ENCODE results near the gene EPAS1. TPM values are rescaled to one million over a fixed set of nuclear protein-coding genes. Genes with fewer than 3 reads are reported as not detected.

Gene EPAS1
- total and polyA plus RNA-seq, 2 of the 13 experiments (the other 11 are each of a cell fraction or from before 2014, with no cell fraction given): 47.1 to 182 TPM

DNA sequence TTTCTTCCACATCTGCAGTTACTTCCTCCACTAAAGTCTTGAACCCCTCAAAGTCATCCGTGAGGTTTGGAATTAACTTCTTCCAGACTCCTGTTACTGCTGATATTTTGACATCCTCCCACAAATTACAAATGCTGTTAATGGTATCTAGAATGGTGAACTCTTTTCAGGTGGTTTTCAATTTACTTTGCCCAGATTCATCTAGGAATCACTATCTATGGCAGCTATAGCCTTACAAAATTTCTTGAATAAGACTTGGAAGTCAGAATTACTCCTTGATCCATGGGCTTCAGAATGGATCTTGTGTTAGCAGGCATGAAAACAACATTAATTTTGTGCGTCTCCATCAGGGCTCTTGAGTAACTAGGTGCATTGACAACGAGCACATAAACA is 19.9 kb downstream of the EPAS1 start:
- Histone ChIP-seq H3K4me2 (ENCODE audit: low read depth, low read length) (no peak overlapping the region), H4K20me1 (ENCODE audit: insufficient read depth, low read length) (peaks cover 36% of the 10 kb centered on the region; the same call in 1 of the 2 replicates), H3K36me3 (replicated peaks in 1 of 2; ENCODE audit: control insufficient read depth in 1 of 2, insufficient read depth in 2 of 2, low read length in 2 of 2) (peaks cover 0 to 3% of the 10 kb centered on the region in 2 experiments; a peak in 2 of 5 replicates), H3K4me1 (ENCODE audit: insufficient read depth, low read length) (peaks cover 99% of the 10 kb centered on the region), H3K4me3 (replicated peaks in 1 of 3; ENCODE audit: insufficient read depth in 1 of 3, low read depth in 2 of 3, low read length in 3 of 3) (no peak overlapping the region), H2AFZ (ENCODE audit: low read length) (no peak overlapping the region), H3K27me3 (ENCODE audit: control insufficient read depth in 1 of 2, insufficient read depth in 2 of 2, low read length in 2 of 2) (no peaks in the 10 kb centered on the region), H3K27ac (ENCODE audit: extremely low read length, insufficient read depth, low read length) (no peak overlapping the region), H3K9me3 (ENCODE audit: low read length) (no peaks in the 10 kb centered on the region), H3K9ac (ENCODE audit: insufficient read depth, low read depth, low read length) (no peak overlapping the region), H3K79me2 (ENCODE audit: insufficient read depth, low read length) (peaks cover 99% of the 10 kb centered on the region)
- WGBS (ENCODE audit: low lambda C conversion rate): 97% methylated on average over 3 of the region's 3 CpGs
- DNase-seq (ENCODE audit: low spot score): no peak
- TF ChIP-seq, protein P1, sequence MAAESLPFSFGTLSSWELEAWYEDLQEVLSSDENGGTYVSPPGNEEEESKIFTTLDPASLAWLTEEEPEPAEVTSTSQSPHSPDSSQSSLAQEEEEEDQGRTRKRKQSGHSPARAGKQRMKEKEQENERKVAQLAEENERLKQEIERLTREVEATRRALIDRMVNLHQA (CRISPR knock-in tag; IDR thresholded peaks at IDR 0.05): no peak
- TF ChIP-seq, protein P2, sequence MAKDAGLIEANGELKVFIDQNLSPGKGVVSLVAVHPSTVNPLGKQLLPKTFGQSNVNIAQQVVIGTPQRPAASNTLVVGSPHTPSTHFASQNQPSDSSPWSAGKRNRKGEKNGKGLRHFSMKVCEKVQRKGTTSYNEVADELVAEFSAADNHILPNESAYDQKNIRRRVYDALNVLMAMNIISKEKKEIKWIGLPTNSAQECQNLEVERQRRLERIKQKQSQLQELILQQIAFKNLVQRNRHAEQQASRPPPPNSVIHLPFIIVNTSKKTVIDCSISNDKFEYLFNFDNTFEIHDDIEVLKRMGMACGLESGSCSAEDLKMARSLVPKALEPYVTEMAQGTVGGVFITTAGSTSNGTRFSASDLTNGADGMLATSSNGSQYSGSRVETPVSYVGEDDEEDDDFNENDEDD (CRISPR knock-in tag; IDR thresholded peaks at IDR 0.05; ENCODE audit: borderline replicate concordance): no peak
- no peak for TF ChIP-seq KLF6 (CRISPR knock-in tag; IDR thresholded peaks at IDR 0.05)
- no peak for TF ChIP-seq MLLT10 (CRISPR knock-in tag; IDR thresholded peaks at IDR 0.05)
- TF ChIP-seq, protein P3, sequence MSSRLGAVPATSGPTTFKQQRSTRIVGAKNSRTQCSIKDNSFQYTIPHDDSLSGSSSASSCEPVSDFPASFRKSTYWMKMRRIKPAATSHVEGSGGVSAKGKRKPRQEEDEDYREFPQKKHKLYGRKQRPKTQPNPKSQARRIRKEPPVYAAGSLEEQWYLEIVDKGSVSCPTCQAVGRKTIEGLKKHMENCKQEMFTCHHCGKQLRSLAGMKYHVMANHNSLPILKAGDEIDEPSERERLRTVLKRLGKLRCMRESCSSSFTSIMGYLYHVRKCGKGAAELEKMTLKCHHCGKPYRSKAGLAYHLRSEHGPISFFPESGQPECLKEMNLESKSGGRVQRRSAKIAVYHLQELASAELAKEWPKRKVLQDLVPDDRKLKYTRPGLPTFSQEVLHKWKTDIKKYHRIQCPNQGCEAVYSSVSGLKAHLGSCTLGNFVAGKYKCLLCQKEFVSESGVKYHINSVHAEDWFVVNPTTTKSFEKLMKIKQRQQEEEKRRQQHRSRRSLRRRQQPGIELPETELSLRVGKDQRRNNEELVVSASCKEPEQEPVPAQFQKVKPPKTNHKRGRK (CRISPR knock-in tag; IDR thresholded peaks at IDR 0.05): no peak
- no peak for TF ChIP-seq RFXANK (CRISPR knock-in tag; IDR thresholded peaks at IDR 0.05)
- no peak for TF ChIP-seq RBFOX2 (IDR thresholded peaks at IDR 0.05; ENCODE audit: low read depth, low read length)
- no peak for TF ChIP-seq ZNF589 (CRISPR knock-in tag; conservative IDR thresholded peaks at IDR 0.05)
- no peak for TF ChIP-seq ZNF430 (CRISPR knock-in tag; IDR thresholded peaks at IDR 0.05)
- TF ChIP-seq EZH2 (conservative IDR thresholded peaks at IDR 0.05; ENCODE audit: low read depth, low read length): no peak
- TF ChIP-seq NRL (CRISPR knock-in tag; IDR thresholded peaks at IDR 0.05; ENCODE audit: borderline replicate concordance): no peak
- no peak for TF ChIP-seq DMAP1 (CRISPR knock-in tag; IDR thresholded peaks at IDR 0.05)
- TF ChIP-seq HNRNPUL1 (IDR thresholded peaks at IDR 0.05; ENCODE audit: low read depth, low read length): no peak
- no peak for TF ChIP-seq SIN3B (IDR thresholded peaks at IDR 0.05; ENCODE audit: low read length)
- TF ChIP-seq, protein P4, sequence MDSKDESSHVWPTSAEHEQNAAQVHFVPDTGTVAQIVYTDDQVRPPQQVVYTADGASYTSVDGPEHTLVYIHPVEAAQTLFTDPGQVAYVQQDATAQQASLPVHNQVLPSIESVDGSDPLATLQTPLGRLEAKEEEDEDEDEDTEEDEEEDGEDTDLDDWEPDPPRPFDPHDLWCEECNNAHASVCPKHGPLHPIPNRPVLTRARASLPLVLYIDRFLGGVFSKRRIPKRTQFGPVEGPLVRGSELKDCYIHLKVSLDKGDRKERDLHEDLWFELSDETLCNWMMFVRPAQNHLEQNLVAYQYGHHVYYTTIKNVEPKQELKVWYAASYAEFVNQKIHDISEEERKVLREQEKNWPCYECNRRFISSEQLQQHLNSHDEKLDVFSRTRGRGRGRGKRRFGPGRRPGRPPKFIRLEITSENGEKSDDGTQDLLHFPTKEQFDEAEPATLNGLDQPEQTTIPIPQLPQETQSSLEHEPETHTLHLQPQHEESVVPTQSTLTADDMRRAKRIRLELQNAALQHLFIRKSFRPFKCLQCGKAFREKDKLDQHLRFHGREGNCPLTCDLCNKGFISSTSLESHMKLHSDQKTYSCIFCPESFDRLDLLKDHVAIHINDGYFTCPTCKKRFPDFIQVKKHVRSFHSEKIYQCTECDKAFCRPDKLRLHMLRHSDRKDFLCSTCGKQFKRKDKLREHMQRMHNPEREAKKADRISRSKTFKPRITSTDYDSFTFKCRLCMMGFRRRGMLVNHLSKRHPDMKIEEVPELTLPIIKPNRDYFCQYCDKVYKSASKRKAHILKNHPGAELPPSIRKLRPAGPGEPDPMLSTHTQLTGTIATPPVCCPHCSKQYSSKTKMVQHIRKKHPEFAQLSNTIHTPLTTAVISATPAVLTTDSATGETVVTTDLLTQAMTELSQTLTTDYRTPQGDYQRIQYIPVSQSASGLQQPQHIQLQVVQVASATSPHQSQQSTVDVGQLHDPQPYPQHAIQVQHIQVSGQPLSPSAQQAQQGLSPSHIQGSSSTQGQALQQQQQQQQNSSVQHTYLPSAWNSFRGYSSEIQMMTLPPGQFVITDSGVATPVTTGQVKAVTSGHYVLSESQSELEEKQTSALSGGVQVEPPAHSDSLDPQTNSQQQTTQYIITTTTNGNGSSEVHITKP (CRISPR knock-in tag; IDR thresholded peaks at IDR 0.05; ENCODE audit: low read depth): no peak
- TF ChIP-seq, protein P5, sequence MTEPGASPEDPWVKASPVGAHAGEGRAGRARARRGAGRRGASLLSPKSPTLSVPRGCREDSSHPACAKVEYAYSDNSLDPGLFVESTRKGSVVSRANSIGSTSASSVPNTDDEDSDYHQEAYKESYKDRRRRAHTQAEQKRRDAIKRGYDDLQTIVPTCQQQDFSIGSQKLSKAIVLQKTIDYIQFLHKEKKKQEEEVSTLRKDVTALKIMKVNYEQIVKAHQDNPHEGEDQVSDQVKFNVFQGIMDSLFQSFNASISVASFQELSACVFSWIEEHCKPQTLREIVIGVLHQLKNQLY (CRISPR knock-in tag; IDR thresholded peaks at IDR 0.05): no peak
- in situ Hi-C loops (cut with HindIII; ENCODE audit: extremely low pct_ligation_motif_present, low pct_unique_long_range_greater_than_20kb) (no loop called here), intact Hi-C loops (cut with micrococcal nuclease; ENCODE audit: unreplicated experiment) (no loop called here)
- BruUV-seq (replicated peaks): no TSS peak
- ATAC-seq: no peak
- FAIRE-seq: no peak
- ChIA-PET POLR2A (no interaction called here), CTCF (ENCODE audit: low intra/inter-chr PET ratio, low total read pairs) (no interaction called here)
